OCI-LY1 (cell line): ENCODE data around the gene PTPRO.

Experiments used
- CTCF ChIP-seq: fragments of 200-600 bp; sonication (generic), shearing (Covaris generic); IDR thresholded peaks from 2 replicates; pipeline ENCODE4 v1.5.1; 2017; ENCODE audit warnings: mild to moderate bottlenecking, antibody characterized with exemption, low read length, moderate library complexity, mixed read lengths
- EZH2 ChIP-seq: fragments of 200-600 bp; sonication (generic), shearing (Covaris generic); IDR thresholded peaks from 2 replicates; pipeline ENCODE4 v1.8.0; 2017; ENCODE audit warnings: borderline replicate concordance, mixed run types, mild to moderate bottlenecking, antibody characterized with exemption, low read length, moderate library complexity, mixed read lengths

GRCh38 chr12:15336768-15337553, 14.7 kb downstream of the PTPRO start:
- no peak for TF ChIP-seq CTCF
- no peak for TF ChIP-seq EZH2
